Measurements from ENCODE around the gene INHA. TPM values are rescaled to one million over a fixed set of nuclear protein-coding genes. Genes with fewer than 3 reads are reported as not detected.

INHA gene
- total RNA-seq, 1 donor from 2014 or later: 0.17 TPM

Other genes starting within 250 kb of the INHA start
- not detected in 2 replicates for gene RESP18, start 239.6 kb upstream of the INHA start, total RNA-seq
- gene DNPEP, start 184.4 kb upstream of the INHA start, total RNA-seq: 40.0 and 54.0 TPM in 2 replicates
- not detected in 2 replicates for gene DES, start 153.9 kb upstream of the INHA start, total RNA-seq
- 4.6 and 28.3 TPM in 2 replicates for gene SPEG, start 137.5 kb upstream of the INHA start, total RNA-seq
- 27.2 and 35.3 TPM in 2 replicates for gene GMPPA, start 73.4 kb upstream of the INHA start, total RNA-seq
- gene ASIC4, start 57.8 kb upstream of the INHA start, total RNA-seq: not detected in 2 replicates
- gene CHPF, start 28.5 kb upstream of the INHA start, total RNA-seq: 96.2 and 122 TPM in 2 replicates
- gene TMEM198, start 28.3 kb upstream of the INHA start, total RNA-seq: 1.6 and 1.7 TPM in 2 replicates
- 38.8 and 87.0 TPM in 2 replicates for gene OBSL1, start 771 bp upstream of the INHA start, total RNA-seq
- gene STK11IP, start 25.5 kb downstream of the INHA start, total RNA-seq: 18.6 and 35.7 TPM in 2 replicates
- 6.6 and 12.2 TPM in 2 replicates for gene SLC4A3, start 55.3 kb downstream of the INHA start, total RNA-seq

All from epithelial cell of proximal tubule (primary cell).